Measurements from ENCODE around the gene RNASE12. TPM values are rescaled to one million over a fixed set of nuclear protein-coding genes. Genes with fewer than 3 reads are reported as not detected.
A peak's percentile ranks its signal among the peaks of the same experiment; 100 is the strongest.
"Not testable (repeated sequence)": the region's sequence is repeated elsewhere in the genome, so short reads cannot be mapped to it uniquely, and the experiment has no call there.

RNASE12 gene
- total RNA-seq, 1 donor from 2014 or later, result not detected

GRCh38 chr14:20610002-20610765 lies 19.0 kb upstream of the RNASE12 start:
- Mint-ChIP-seq H3K9me3 (no peaks in the 10 kb centered on the region), H3K27ac (no peak overlapping the region)
- intact Hi-C loops (cut with micrococcal nuclease), result no loop called here

GRCh38 chr14:20609215-20610001 lies 18.2 kb upstream of the RNASE12 start:
- Mint-ChIP-seq H3K9me3 (no peaks in the 10 kb centered on the region), H3K4me3 (ENCODE audit: low read depth) (no peak overlapping the region)
- intact Hi-C loops (cut with micrococcal nuclease), result loop anchor here (1.0 to 2.0 kb wide), 4 partner anchors 78 to 282 kb away; partner anchors contain the start of gene PNP

More at GRCh38 chr14:20610002-20610765, 19.0 kb upstream of the RNASE12 start:
- peak; percentile 57 for DNase-seq (ENCODE audit: low spot score)
- Mint-ChIP-seq H3K4me3 (ENCODE audit: low read depth) (no peak overlapping the region), H3K36me3 (ENCODE audit: low read depth) (no peaks in the 10 kb centered on the region), H3K27me3 (ENCODE audit: low read depth) (no peaks in the 10 kb centered on the region), H3K4me1 (ENCODE audit: low read depth) (peaks cover 7% of the 10 kb centered on the region)

GRCh38 chr14:20608383-20609110 lies 17.4 kb upstream of the RNASE12 start:
- no peaks in the 10 kb centered on the region for H3K27me3 Mint-ChIP-seq (ENCODE audit: low read depth)
- peak overlapping the region; percentile 43 for H3K4me3 Mint-ChIP-seq (ENCODE audit: low read depth)
- intact Hi-C loops (cut with micrococcal nuclease), result loop anchor here (1.0 to 2.0 kb wide), 4 partner anchors 77 to 281 kb away; partner anchors contain the start of gene PNP
- no peaks in the 10 kb centered on the region for H3K36me3 Mint-ChIP-seq (ENCODE audit: low read depth)
- no peaks in the 10 kb centered on the region for H3K9me3 Mint-ChIP-seq
- H3K27ac Mint-ChIP-seq, result no peak overlapping the region
- H3K4me1 Mint-ChIP-seq (ENCODE audit: low read depth), result peaks cover 4% of the 10 kb centered on the region
- DNase-seq (ENCODE audit: low spot score), result no peak

More at GRCh38 chr14:20609215-20610001, 18.2 kb upstream of the RNASE12 start:
- DNase-seq (ENCODE audit: low spot score), result peak; percentile 60
- H3K36me3 Mint-ChIP-seq (ENCODE audit: low read depth), result no peaks in the 10 kb centered on the region
- H3K27me3 Mint-ChIP-seq (ENCODE audit: low read depth), result no peaks in the 10 kb centered on the region
- no peak overlapping the region for H3K27ac Mint-ChIP-seq
- peaks cover 4% of the 10 kb centered on the region for H3K4me1 Mint-ChIP-seq (ENCODE audit: low read depth)

- Mint-ChIP-seq H3K27ac (no peak overlapping the region), H3K36me3 (ENCODE audit: low read depth) (no peaks in the 10 kb centered on the region), H3K4me1 (ENCODE audit: low read depth) (peaks cover 4% of the 10 kb centered on the region), H3K9me3 (no peaks in the 10 kb centered on the region), H3K4me3 (ENCODE audit: low read depth) (no peak overlapping the region), H3K27me3 (ENCODE audit: low read depth) (no peaks in the 10 kb centered on the region)
- no peak for DNase-seq (ENCODE audit: low spot score)
- intact Hi-C loops (cut with micrococcal nuclease), result loop anchor here (2.0 kb wide), 1 partner anchor 139 kb away; the partner anchor contains the start of gene PNP
Observed at GRCh38 chr14:20607617-20608016, 16.4 kb upstream of the RNASE12 start.

- Mint-ChIP-seq H3K4me1 (ENCODE audit: low read depth) (peaks cover 4% of the 10 kb centered on the region), H3K4me3 (ENCODE audit: low read depth) (no peak overlapping the region), H3K9me3 (no peaks in the 10 kb centered on the region), H3K27me3 (ENCODE audit: low read depth) (no peaks in the 10 kb centered on the region), H3K27ac (no peak overlapping the region), H3K36me3 (ENCODE audit: low read depth) (no peaks in the 10 kb centered on the region)
- intact Hi-C loops (cut with micrococcal nuclease), result no loop called here
- DNase-seq (ENCODE audit: low spot score), result no peak
Observed at GRCh38 chr14:20606902-20607242, 15.7 kb upstream of the RNASE12 start.

- peaks cover 4% of the 10 kb centered on the region for H3K4me1 Mint-ChIP-seq (ENCODE audit: low read depth)
- H3K27ac Mint-ChIP-seq, result no peak overlapping the region
- no peaks in the 10 kb centered on the region for H3K9me3 Mint-ChIP-seq
Observed at GRCh38 chr14:20606190-20606901, 15.2 kb upstream of the RNASE12 start.

GRCh38 chr14:20603813-20604690 lies 12.9 kb upstream of the RNASE12 start:
- H3K4me1 Mint-ChIP-seq (ENCODE audit: low read depth), result peaks cover 4% of the 10 kb centered on the region
- intact Hi-C loops (cut with micrococcal nuclease), result no loop called here
- H3K27me3 Mint-ChIP-seq (ENCODE audit: low read depth), result no peaks in the 10 kb centered on the region
- H3K4me3 Mint-ChIP-seq (ENCODE audit: low read depth), result no peak overlapping the region
- no peaks in the 10 kb centered on the region for H3K36me3 Mint-ChIP-seq (ENCODE audit: low read depth)
- H3K27ac Mint-ChIP-seq, result no peak overlapping the region
- DNase-seq (ENCODE audit: low spot score), result no peak
- no peaks in the 10 kb centered on the region for H3K9me3 Mint-ChIP-seq

More at GRCh38 chr14:20606190-20606901, 15.2 kb upstream of the RNASE12 start:
- intact Hi-C loops (cut with micrococcal nuclease), result no loop called here
- no peak overlapping the region for H3K4me3 Mint-ChIP-seq (ENCODE audit: low read depth)
- no peaks in the 10 kb centered on the region for H3K27me3 Mint-ChIP-seq (ENCODE audit: low read depth)
- DNase-seq (ENCODE audit: low spot score), result no peak
- no peaks in the 10 kb centered on the region for H3K36me3 Mint-ChIP-seq (ENCODE audit: low read depth)

- intact Hi-C loops (cut with micrococcal nuclease), result no loop called here
- Mint-ChIP-seq H3K27me3 (ENCODE audit: low read depth) (no peaks in the 10 kb centered on the region), H3K4me3 (ENCODE audit: low read depth) (no peak overlapping the region), H3K4me1 (ENCODE audit: low read depth) (no peaks in the 10 kb centered on the region), H3K27ac (no peak overlapping the region), H3K9me3 (no peaks in the 10 kb centered on the region), H3K36me3 (ENCODE audit: low read depth) (no peaks in the 10 kb centered on the region)
- no peak for DNase-seq (ENCODE audit: low spot score)
Observed at GRCh38 chr14:20602583-20602982, 11.4 kb upstream of the RNASE12 start.

GRCh38 chr14:20601522-20601921 lies 10.3 kb upstream of the RNASE12 start:
- no peaks in the 10 kb centered on the region for H3K36me3 Mint-ChIP-seq (ENCODE audit: low read depth)
- H3K4me3 Mint-ChIP-seq (ENCODE audit: low read depth), result no peak overlapping the region
- no peaks in the 10 kb centered on the region for H3K27me3 Mint-ChIP-seq (ENCODE audit: low read depth)
- no peak for DNase-seq (ENCODE audit: low spot score)
- intact Hi-C loops (cut with micrococcal nuclease), result no loop called here
- no peaks in the 10 kb centered on the region for H3K4me1 Mint-ChIP-seq (ENCODE audit: low read depth)
- H3K9me3 Mint-ChIP-seq, result no peaks in the 10 kb centered on the region
- H3K27ac Mint-ChIP-seq, result no peak overlapping the region

GRCh38 chr14:20597108-20597507 lies 5.9 kb upstream of the RNASE12 start:
- Mint-ChIP-seq H3K36me3 (ENCODE audit: low read depth) (no peaks in the 10 kb centered on the region), H3K4me1 (ENCODE audit: low read depth) (peaks cover 4% of the 10 kb centered on the region), H3K27ac (no peak overlapping the region), H3K27me3 (ENCODE audit: low read depth) (peaks cover 5% of the 10 kb centered on the region), H3K4me3 (ENCODE audit: low read depth) (no peak overlapping the region), H3K9me3 (no peaks in the 10 kb centered on the region)
- no peak for DNase-seq (ENCODE audit: low spot score)
- intact Hi-C loops (cut with micrococcal nuclease), result no loop called here

- not testable (repeated sequence) for H3K36me3 Mint-ChIP-seq (ENCODE audit: low read depth); H3K4me1 Mint-ChIP-seq (ENCODE audit: low read depth)
Observed at GRCh38 chr14:20595726-20596125, 4.5 kb upstream of the RNASE12 start.

More at GRCh38 chr14:20595726-20596125, 4.5 kb upstream of the RNASE12 start:
- H3K27me3 Mint-ChIP-seq (ENCODE audit: low read depth), result peaks cover 17% of the 10 kb centered on the region
- intact Hi-C loops (cut with micrococcal nuclease); H3K27ac Mint-ChIP-seq; H3K9me3 Mint-ChIP-seq; DNase-seq (ENCODE audit: low spot score); H3K4me3 Mint-ChIP-seq (ENCODE audit: low read depth): not testable (repeated sequence)

Data from activated T-helper 2 cell treated with anti-CD3 and anti-CD28 coated beads, Interferon-gamma antibody, Interleukin-2, Interleukin-4, amounts not matched to agents 10 μg/mL and 5 μg/mL and 100 μg/mL, durations not matched to agents 14 hours and 24 hours and 36 hours (primary cell).